HG03025 (cell line): ENCODE measurements around the gene COL23A1.
A peak's percentile ranks its signal among the peaks of the same experiment; 100 is the strongest.

Source experiments
- ATAC-seq: cut with Tn5 transposase; IDR thresholded peaks from one replicate; pipeline ENCODE4 v1.9.1; 2021; ENCODE audit warnings: mild to moderate bottlenecking, moderate library complexity; ENCODE audit not compliant: unreplicated experiment, low FRiP score

COL23A1 gene

DNA sequence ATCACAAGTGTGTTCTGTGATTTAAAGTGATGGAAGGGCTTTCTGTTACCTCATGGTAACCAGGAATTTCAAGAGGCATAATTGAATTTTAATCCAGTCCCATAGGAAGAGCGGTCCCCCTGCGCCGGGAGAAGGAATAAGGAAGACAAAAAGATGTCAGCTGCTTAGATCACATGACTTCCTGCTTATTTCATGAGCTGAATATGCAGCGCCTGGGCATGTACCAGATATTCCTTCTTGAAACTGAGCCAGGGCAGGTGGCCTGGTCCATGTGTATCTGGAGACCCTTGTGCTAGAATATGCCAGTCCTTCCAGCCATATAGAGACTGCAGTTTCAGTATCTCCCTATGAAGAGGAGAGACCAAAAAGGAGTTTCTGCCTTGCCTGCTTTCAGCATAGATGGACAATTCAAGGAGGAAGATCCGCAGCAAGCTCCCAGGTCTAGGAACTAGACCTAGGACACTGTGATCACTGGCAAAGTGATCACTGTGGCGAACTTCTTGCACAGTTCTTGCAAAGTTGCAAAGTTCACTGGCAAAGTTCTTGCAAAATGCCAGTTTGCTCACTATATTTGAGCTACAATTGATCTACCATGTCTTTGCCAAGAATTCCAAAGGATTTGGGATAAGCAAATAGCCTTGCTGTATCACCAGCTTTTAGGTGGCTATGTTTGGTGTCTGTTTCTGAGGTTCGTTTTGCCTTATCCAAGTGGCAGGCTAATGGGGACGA, 254.7 kb downstream of the COL23A1 start:
- ATAC-seq: no peak

DNA sequence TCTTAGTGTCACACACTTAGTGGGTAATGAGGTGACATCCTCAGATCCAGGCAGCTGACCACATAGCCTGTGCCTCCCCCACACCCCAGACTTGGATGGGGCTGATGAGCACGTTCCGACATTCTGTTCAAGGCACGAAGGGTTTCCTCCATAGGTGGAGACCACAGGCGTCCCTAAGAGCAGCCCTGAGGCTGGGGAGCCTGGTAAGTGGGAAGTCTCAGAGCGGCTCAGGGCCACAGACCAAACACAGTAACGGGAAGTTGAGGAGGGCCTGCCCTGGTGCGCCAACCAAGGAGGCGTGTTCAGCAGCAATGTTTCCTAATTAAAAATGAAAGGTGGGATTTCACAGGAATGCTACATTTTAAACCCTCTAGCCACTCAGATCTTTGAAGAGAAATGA, 255.3 kb downstream of the COL23A1 start:
- ATAC-seq: no peak

DNA sequence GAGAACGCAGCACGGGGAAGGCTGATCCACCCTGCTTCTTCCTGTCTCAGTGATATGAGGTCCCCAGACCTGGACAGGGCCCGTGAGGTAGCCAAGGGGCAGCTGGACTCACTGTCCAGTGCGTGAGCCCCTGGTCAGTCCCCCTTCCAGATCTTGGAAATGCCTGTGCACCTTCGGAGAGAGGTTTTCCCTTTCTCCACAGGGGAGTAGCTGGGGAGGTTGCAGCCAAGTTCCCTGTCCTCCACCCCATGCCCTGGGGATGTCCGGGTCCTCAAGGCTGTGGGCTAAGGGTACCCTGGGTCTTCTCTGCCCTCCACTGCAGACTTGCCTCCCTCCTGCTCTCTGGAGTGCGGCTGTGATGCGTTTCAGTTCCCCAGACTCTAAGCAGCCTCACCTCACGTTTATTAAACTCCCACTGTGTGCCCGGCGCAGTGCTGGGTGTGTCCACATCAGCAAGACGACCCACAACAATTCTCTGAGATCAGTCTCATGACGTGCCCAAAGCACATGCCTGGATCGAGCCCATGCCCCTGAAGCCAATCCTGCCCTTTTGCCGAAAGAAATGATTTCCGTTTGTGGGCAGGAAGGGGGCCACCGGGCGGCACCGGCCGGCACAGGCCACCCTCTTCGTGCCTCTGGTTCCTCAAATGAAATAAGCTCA, 256.2 kb downstream of the COL23A1 start:
- ATAC-seq: no peak

DNA sequence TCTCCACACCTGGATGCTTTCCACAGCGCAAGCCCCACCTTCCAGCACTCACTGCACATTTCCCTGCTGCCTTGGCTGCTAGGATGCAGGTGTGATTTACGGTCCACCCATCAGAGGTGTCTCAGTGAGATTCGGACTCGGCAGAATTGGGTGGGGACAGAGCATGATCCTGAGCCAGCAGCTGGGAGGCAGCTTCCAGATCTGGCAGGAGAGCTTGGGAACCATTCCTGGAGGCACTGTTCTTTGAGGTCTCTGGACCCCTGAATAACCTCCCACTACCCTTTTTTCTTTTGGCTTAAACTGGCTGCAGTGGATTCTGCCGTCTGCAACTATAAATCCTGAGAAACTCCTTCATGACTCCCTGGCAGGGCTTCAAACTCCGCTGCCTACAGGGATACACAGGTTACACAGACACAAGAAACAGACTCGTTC, 258.0 kb downstream of the COL23A1 start:
- ATAC-seq: no peak

DNA sequence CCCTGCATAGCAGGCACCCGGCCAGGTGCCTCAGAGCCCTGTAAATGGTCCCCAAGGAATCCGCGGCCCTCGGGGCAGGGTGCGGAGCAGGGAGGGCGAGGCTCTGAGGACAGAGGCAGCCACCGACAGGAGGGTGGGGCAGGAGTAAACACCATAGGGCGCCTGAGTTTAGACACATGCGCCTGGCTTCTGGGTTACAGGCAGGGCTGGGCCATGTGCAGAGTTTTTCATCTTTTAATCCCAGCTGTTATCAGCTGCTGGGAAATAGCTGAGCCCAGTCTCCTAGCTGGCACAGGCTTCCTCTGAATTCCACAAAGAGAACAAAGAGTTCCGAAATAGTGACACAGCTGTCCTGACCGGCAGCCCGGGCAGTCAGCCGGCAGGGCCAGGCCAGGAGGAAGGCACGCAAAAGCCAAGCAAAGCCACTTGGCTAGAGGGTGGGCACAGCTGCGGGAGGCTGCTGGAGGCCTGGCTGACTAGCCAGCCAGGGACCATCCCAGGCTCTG, 258.6 kb downstream of the COL23A1 start:
- no peak for ATAC-seq

DNA sequence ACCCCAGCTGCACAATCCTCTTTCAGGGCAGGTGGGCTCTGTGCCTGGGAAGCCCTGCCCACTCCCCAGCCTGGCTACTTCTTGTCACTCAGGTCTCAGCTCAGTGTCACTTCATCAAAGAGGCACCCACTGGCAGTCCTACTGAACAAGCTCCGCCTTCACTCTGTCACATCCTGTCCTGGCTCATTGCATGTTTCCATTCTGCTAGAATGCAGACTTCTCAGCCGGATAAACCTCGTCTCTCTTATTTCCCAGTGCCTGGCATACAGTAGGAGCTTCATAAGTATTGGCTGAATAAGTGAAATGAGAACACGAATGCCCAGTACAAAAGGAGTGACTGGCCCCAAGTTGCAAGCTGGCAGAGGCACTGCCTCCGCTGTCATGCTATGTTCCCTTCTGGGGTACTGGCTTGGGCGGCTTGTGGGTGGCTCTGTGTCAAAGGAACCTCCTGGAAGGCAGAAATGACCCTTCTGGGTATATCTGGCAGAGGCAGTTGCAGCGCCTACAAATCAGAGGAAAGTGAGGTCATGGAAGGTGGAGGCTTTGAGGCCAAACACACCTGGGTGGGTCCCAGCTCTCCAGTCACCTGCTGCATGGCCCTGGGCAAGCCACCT, 259.3 kb downstream of the COL23A1 start:
- no peak for ATAC-seq

DNA sequence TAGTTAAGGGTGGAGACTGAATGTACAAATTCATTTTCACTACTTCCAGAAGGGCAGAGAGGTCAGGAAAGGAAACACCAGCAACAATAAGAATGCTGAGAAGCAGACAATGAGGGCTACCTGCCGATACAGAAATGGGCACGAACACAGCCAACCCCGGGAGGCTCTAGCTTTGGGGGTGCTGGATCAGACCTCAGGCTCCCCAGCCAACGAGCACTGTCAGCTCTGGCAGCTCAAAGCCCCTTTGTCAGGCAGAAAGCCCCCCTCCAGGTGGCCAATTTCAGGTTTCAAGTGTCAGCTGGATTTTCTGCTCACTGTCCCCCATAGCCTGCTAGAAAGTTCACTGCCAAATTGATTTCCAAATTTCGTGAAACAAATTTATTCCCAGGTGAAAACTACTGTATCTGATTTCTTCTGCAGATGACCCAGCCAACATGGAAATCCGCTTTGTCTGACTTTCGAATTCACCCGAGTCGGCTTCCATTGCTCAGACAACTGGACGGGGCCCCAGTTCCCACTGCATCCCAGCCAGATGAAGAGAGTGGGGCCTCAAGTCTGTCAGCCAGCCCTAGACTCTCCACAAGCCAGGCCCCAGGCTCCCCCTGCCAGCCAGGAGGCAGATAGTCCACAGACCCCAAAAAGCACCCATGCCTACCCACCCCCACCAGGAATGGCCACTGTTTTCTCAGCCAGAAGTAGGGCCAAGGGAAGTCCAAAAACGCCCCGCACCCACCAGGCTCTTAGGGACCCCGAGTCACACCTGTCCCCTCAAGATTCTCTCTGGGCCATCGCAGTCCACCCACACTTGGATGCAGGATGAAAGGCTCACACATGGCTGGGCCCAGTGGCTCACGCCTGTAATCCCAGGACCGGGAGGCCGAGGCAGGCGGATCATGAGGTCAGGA, 261.1 kb downstream of the COL23A1 start:
- no peak for ATAC-seq

DNA sequence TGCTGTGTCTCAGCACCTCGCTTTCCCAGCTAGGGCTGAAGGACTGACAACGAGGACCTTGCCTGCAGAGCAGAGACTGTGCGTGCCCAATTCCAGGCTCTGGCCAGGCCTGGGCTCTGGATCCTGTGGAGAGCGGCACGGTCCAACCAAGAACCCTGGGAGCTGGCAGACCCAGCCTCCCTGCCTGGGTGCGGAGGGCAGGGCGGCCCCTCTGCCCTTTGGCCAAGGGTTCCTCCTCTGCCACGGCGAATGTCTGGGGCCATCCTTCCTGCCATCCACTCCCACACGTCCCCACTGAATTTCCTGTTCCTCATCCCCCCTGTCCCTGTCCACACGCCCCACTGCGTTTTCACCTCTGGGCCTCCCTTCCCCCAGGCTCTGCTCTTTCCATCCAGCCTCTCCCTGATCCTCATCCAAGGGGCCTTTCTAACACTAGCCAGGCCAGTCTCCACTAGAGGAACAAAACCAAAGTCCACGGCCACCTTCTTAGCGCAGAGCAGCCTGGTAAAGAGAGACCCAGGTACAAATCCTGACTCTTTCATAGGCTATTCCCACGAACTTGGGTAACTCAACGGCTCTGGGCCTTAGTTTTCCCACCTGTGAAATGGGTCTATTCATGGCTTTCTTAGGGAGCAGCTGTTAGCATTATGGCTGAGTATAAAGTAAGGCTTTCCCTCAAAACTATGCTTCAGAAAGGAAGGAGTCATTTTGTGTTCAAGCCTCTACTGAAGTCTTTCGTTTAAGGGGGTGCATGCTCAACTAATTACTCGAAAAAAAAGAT, 262.1 kb downstream of the COL23A1 start:
- no peak for ATAC-seq

DNA sequence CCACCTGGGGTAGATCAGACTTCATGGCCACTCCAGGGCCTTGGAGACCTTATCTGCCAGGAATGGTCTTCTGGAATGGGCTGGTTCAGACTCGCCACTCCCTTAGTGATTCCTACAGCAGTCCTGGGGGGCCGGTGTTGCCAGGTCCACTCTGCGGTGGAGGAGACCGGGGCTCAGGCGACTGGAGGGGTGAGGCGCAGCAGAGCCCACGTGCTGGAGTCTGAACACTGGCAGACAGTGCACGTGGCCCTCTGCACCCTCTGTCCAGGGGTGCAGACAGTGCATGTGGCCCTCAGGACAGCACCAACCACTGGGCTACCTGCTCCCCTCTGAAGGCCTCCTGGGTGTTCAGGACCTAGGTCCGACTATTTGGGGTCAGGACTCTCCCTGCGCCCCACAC, 262.7 kb downstream of the COL23A1 start:
- ATAC-seq: no peak

DNA sequence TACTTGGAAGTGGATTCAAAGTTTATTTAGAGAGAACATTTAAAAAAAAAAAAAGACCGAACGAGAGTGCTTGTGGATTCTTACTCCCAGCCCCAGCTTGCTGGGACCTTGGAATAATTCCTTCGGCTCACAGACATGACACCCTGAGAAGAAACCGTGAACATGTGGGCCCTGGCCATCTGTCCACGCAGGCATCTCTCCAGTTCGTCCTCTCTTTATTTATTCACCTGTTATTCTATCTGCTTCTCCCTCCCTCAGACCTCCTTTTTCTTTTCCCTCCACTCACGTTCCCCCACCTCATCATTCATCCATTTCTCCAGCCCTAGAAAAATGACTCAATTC, 263.8 kb downstream of the COL23A1 start:
- no peak for ATAC-seq

DNA sequence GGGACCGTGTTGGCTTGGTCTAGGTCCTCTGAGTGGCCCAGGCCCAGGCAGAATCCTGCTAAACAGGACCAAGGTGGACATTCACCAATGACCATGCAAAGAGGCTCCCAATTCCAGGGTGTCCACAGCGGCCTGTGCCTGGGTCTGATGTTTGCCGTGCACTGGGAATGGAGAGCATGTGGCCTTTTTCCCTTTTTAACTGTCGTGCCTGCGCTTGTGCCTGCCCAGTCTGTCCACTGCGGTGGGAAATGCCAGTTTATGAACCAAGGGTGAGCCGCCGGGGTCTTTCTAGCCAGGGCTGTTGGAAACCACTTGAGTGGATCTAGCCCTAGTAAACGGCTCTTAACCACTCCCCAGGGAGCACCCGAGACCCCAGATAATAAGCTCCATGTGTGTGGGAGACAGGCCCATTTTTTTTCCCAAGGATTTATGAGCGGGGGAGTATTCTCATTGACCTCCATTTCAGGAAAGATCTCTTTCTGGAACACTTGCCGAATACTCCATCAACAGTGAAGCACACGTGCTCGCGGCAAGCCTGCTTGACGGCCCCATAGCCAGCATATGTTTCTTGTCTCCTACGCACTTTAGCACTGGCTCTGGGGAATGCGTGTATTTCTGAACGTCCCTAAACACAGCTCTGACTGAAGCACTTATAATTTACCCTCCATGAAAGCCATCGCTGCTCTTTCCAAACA, 264.4 kb downstream of the COL23A1 start:
- ATAC-seq: no peak

DNA sequence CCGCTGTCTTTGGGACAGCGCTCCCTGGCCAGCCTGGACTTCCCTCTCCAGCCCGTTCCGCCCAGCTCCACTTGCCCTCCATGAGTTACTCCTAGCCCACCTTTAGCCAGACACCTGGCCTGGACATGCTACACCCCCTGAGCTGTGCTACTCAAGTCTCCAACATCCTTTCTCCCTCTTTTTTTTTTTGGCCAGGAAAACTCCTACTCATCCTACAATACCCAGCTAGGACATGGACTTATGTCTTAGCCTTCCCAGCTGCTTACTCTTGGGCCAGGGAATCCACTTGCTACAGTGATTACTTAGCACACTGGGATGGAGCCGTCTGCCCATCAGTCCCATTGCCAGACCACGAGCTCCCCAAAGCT, 264.9 kb downstream of the COL23A1 start:
- no peak for ATAC-seq

DNA sequence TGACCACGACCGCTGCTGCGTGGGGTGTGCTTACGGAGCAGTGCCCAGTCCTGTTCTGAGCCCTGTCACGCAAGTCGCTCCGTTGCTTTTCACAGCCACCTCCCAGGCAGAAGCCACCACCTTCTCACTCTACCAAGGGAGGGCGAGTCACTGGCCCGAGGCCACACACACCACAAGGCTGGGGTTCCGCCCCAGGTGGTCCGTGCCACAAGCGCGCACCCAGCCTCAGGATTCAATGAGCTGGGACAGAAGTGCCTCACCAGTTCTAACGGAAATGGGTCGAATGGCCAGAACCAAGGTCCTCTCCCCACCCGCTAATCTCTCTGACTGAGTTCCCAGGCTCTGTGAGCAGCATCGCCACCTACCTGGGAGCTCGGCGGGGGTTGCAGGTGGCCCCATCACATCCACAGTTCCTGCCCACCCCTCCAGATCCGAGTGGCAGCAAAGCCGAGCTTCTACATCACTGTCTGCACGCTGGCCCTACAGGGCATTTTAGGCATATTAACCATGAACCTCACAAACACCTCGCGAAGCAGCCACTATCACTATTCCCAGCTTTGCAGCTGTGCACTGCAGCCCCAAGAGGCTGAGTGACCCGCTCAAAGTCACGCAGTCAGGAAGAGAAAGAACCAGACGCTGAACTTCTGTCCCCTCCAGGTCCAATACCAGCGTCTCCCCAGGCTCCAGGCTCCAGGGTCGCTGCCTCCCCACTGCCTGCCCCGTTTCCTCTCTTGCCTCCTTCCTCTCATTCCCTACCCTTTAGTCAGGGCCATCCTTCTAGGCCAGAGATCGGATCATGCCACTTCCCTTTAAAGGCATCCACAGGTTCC, 265.5 kb downstream of the COL23A1 start:
- peak; percentile 49 for ATAC-seq

DNA sequence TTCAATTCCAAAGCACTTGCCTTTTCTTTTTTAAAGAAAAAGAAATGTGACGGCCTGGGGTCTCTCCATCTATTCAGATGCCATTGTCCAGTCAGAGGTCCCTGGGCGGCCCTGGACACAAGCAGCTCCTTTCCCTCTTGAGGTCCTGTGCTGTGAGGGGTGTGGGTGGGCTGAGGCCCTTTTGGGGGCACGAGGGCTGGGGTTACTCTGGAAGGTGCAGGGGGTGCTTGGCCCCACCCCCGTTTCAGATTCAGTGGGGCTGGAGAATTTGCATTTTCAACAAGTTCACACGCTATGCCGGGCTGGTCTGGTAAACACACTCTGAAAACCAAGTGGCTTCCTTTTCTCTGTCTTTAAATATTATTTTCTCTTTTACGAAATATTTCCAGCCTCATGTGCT, 266.2 kb downstream of the COL23A1 start:
- ATAC-seq: peak; percentile 44

DNA sequence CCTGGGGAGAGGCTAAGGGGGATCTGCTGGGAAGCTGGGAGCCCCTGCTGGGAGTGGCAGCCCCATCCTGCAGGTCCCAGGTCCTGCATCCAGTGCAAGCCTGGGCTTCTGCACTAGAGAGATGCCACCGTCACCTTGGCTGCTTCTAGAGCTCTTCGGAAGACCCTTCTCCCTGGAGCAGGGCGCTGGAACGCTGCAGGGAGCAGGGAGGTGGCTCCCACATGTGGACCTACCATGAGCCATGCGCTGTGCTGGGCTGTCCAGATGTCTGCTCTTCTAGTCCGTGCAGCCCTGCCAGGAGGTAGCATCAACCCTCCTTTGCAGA, 266.7 kb downstream of the COL23A1 start:
- ATAC-seq: peak; percentile 32

DNA sequence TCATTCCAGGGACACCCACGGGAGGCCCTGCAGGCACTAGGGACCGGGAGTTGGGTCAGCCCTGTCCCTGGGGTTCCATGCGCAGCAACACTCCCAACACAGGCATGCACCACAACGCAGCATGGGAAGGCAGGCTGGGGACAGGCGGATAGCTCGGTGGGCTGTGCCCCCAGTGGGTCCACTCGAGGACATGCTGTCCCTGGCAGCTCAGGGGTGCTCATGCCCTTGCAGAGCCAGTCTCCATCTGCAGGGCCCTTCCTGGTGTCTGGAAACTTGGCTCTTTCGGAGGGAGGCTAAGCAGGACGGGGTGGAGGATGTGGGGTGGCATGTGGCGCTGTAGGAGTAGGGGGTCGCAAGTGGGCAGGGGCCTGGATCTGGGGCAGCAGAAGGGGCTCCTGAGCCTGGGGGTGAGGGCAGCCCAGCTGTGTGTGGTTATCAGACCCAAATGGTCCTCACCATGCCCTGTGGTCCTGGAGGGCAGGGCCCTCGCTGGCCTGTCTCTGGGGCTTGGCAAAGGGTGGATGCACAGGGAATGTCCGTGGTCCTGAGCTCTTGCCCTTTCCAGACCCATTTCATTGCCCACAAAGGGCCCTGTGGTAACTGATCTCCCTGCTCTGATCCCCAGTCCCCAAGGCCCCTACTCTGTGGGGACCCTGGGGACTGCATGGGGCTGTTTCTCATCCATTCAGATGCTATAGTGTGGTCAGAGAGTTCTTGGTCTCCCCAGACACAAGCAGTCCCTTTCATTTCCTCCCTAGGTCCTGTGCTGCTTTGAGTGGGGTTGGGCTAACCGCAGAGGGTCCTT, 267.3 kb downstream of the COL23A1 start:
- ATAC-seq: no peak

DNA sequence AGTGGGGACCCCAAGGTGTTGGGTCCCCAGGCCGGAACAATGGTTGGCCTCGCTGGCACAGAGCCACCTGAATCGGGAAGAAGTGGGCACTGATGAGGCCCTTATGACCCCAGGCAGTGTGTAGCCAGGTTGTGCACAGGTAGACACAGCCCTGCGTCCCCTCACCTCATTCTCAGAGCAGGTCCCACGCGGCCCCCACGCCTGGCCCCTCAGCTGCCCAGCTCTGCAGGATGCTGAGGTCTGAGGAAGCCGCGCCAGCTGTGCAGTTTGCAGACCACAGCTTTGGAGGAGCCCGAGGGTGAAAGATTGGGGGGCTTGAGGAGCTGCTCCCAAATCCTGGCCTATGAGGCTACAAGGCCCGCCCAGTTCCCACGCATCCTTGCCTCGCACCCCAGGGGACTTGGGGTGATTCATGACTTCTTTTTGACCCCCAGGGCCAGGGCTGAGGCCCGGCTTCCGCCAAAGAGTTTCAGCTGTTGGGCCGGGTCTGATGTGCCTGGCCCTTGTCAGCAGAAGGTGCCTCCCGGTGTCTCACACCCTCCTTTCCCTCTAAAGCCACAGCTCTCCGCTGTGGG, 269.8 kb downstream of the COL23A1 start:
- no peak for ATAC-seq
